Endothelial cell of umbilical vein (primary cell): ENCODE data around the gene TMEM253. TPM values are rescaled to one million over a fixed set of nuclear protein-coding genes. Genes with fewer than 3 reads are reported as not detected.

ENCODE experiments used
- BruUV-seq: library from RNA; stranded (reverse); fragments of 400-500 nt; replicated peaks from 2 replicates; lab custom pipeline; 2021; lab: Mats Ljungman, UMichigan
- CTCF ChIA-PET: fragments of 300-600, 350-600 bp; sonication (Branson Sonifier 250); formaldehyde crosslinking; loops from one replicate; lab custom pipeline; 2021; ENCODE audit warnings: antibody characterized with exemption, inconsistent platforms; lab: Charles Lee
- POLR2A ChIA-PET: fragments of 300-600, 350-600 bp; sonication (Branson Sonifier 250); formaldehyde crosslinking; loops from one replicate; lab custom pipeline; 2021; ENCODE audit warnings: antibody characterized with exemption, inconsistent platforms; lab: Charles Lee
- DNase-seq: peaks from one replicate; pipeline ENCODE4 v3.0.0-alpha.2; 2011; ENCODE audit warnings: low read depth, low spot score
- FAIRE-seq: peaks from 2 replicates; lab custom pipeline; 2011; peaks lifted over from hg19 to GRCh38; lab: Jason Lieb, UNC
- H2AFZ ChIP-seq: 2 replicates; pipeline ENCODE4 v1.6.0; 2012; ENCODE audit warnings: low read depth, low read length, control low read depth, inconsistent platforms
- H3K27ac ChIP-seq: 2 replicates; pipeline ENCODE4 v1.5.1; 2011; ENCODE audit warnings: low read depth, mild to moderate bottlenecking, control low read depth, low read length, moderate library complexity; ENCODE audit not compliant: insufficient read depth
- H3K27me3 ChIP-seq, 2 experiments: 2 replicates each; pipeline versions ENCODE4 v1.6.0 to v1.6.1; 2011; ENCODE audit warnings: low read length in 2 of 2, mixed read lengths in 1 of 2; ENCODE audit not compliant: control insufficient read depth in 2 of 2, insufficient read depth in 2 of 2
- H3K36me3 ChIP-seq, 2 experiments: 2 replicates in 1 of 2; 3 replicates in 1 of 2; pipeline ENCODE4 v1.5.1; 2011; ENCODE audit warnings: low read length in 2 of 2, mild to moderate bottlenecking in 1 of 2, moderate library complexity in 1 of 2; ENCODE audit not compliant: control insufficient read depth in 2 of 2, insufficient read depth in 2 of 2; ENCODE audit errors: extremely low read depth in 1 of 2
- H3K4me1 ChIP-seq: 3 replicates; pipeline ENCODE4 v1.5.1; 2011; ENCODE audit warnings: mild to moderate bottlenecking, low read length; ENCODE audit not compliant: control insufficient read depth, insufficient read depth; ENCODE audit errors: extremely low read depth
- H3K4me2 ChIP-seq: 2 replicates; pipeline ENCODE4 v1.6.1; 2011; ENCODE audit warnings: low read length, control low read depth, mixed read lengths; ENCODE audit not compliant: insufficient read depth
- H3K4me3 ChIP-seq, 3 experiments: fragments of 200-600 bp in 1 of 3; sonication (generic), shearing (Covaris generic) in 1 of 3; replicated peaks in 1 of 3; 2 replicates each; pipeline ENCODE4 v1.5.1; 2011 to 2016; ENCODE audit warnings: control low read depth in 3 of 3, low read length in 3 of 3, mild to moderate bottlenecking in 2 of 3, inconsistent platforms in 1 of 3, low read depth in 1 of 3, moderate library complexity in 1 of 3; ENCODE audit not compliant: insufficient read depth in 1 of 3
- H3K79me2 ChIP-seq: 2 replicates; pipeline ENCODE4 v1.6.0; 2012; ENCODE audit warnings: low read length, inconsistent platforms; ENCODE audit not compliant: control insufficient read depth, insufficient read depth
- H3K9ac ChIP-seq: replicated peaks from 2 replicates; pipeline ENCODE3; 2011; ENCODE audit warnings: low read length, control low read depth; ENCODE audit not compliant: insufficient read depth; ENCODE audit errors: extremely low read depth
- H3K9me1 ChIP-seq: replicated peaks from 3 replicates; pipeline ENCODE4 v1.6.0; 2011; ENCODE audit warnings: mild to moderate bottlenecking, low read length; ENCODE audit not compliant: control insufficient read depth, insufficient read depth; ENCODE audit errors: extremely low read depth
- H3K9me3 ChIP-seq: replicated peaks from 2 replicates; pipeline ENCODE4 v1.5.1; 2012; ENCODE audit warnings: low read length, inconsistent platforms; ENCODE audit not compliant: control insufficient read depth, insufficient read depth
- H4K20me1 ChIP-seq: replicated peaks from 2 replicates; pipeline ENCODE3; 2011; ENCODE audit warnings: mild to moderate bottlenecking, low read length; ENCODE audit not compliant: control insufficient read depth, insufficient read depth; ENCODE audit errors: extremely low read depth
- EZH2 ChIP-seq: IDR thresholded peaks from 2 replicates; pipeline ENCODE4 v1.6.1; 2012; ENCODE audit warnings: borderline replicate concordance, low read depth, mild to moderate bottlenecking, moderate library complexity, low read length, inconsistent platforms; ENCODE audit not compliant: severe bottlenecking
- FOS ChIP-seq: IDR thresholded peaks from 2 replicates; pipeline ENCODE4 v1.6.1; 2011; ENCODE audit warnings: mild to moderate bottlenecking, low read length, moderate library complexity, borderline replicate concordance; ENCODE audit not compliant: insufficient read depth
- GATA2 ChIP-seq: IDR thresholded peaks from 2 replicates; pipeline ENCODE4 v1.7.0; 2011; ENCODE audit warnings: low read depth, mild to moderate bottlenecking, moderate library complexity, mixed read lengths, low read length; ENCODE audit not compliant: insufficient read length, insufficient read depth
- JUN ChIP-seq: IDR thresholded peaks from 2 replicates; pipeline ENCODE4 v1.6.1; 2011; ENCODE audit warnings: borderline replicate concordance, low read depth; ENCODE audit not compliant: insufficient read length, insufficient read depth
- MYC ChIP-seq: IDR thresholded peaks from one replicate; pipeline ENCODE4 v1.6.1; 2011; ENCODE audit warnings: mild to moderate bottlenecking, low read depth, low read length
- POLR2A ChIP-seq: IDR thresholded peaks from 2 replicates; pipeline ENCODE4 v1.6.1; 2012; ENCODE audit warnings: low read depth, mild to moderate bottlenecking, control low read depth, low read length
- POLR2AphosphoS5 ChIP-seq: IDR thresholded peaks from 2 replicates; pipeline ENCODE4 v1.6.1; 2012; ENCODE audit warnings: low read depth, mild to moderate bottlenecking, control low read depth, low read length, moderate library complexity; ENCODE audit not compliant: insufficient read depth
- dilution Hi-C: fragments of 300-500 bp; cut with MboI; formaldehyde crosslinking; loops from one replicate; pipeline ENCODE4 v1.15.0; 2019; ENCODE audit warnings: low sequenced_read_pairs; ENCODE audit not compliant: extremely low pct_ligation_motif_present
- intact Hi-C: fragments of 100-400 bp; cut with micrococcal nuclease; formaldehyde crosslinking; loops from one replicate; pipeline ENCODE4 v1.10.0; 2022
- polyA plus RNA-seq, 4 experiments: library from polyadenylated mRNA; depleted of rRNA in 3 of 4; stranded (reverse) in 3 of 4; unstranded in 1 of 4; fragments of >200 nt; gene quantifications; 2 replicates each; pipeline versions ENCODE4 v1.2.1 to v1.2.3, GENCODE V29; 2011 to 2012; ENCODE audit warnings: missing spikeins in 1 of 4
- small RNA-seq: library from RNA; depleted of rRNA; stranded (forward); fragments of <200 nt; gene quantifications from one replicate; pipeline ENCODE3, GENCODE V24; 2012; ENCODE audit warnings: low replicate concordance, low read depth; ENCODE audit not compliant: insufficient read depth, insufficient read length
- total RNA-seq: library from RNA; stranded (reverse); gene quantifications from 2 replicates; pipeline ENCODE4 v1.2.3, GENCODE V29; 2021
- TF ChIP-seq, protein P1 (sequence below), 2 donors: IDR thresholded peaks; 1 replicate in 1 of 2; 2 replicates in 1 of 2; pipeline ENCODE4 v1.5.1; 2011; ENCODE audit warnings: low read length in 2 of 2, mild to moderate bottlenecking in 2 of 2, moderate library complexity in 2 of 2, control low read depth in 1 of 2, inconsistent platforms in 1 of 2, low read depth in 1 of 2; ENCODE audit not compliant: insufficient read depth in 1 of 2; ENCODE audit errors: extremely low read depth in 1 of 2
- TF ChIP-seq, protein P2 (sequence below): IDR thresholded peaks from 2 replicates; pipeline ENCODE4 v1.6.1; 2011; ENCODE audit not compliant: insufficient read depth, insufficient read length

TMEM253 gene
- total and polyA plus RNA-seq, 2 donors (not counting 3 experiments of a cell fraction or from before 2014, with no cell fraction given) = 0.25 TPM; not detected in 1

DNA sequence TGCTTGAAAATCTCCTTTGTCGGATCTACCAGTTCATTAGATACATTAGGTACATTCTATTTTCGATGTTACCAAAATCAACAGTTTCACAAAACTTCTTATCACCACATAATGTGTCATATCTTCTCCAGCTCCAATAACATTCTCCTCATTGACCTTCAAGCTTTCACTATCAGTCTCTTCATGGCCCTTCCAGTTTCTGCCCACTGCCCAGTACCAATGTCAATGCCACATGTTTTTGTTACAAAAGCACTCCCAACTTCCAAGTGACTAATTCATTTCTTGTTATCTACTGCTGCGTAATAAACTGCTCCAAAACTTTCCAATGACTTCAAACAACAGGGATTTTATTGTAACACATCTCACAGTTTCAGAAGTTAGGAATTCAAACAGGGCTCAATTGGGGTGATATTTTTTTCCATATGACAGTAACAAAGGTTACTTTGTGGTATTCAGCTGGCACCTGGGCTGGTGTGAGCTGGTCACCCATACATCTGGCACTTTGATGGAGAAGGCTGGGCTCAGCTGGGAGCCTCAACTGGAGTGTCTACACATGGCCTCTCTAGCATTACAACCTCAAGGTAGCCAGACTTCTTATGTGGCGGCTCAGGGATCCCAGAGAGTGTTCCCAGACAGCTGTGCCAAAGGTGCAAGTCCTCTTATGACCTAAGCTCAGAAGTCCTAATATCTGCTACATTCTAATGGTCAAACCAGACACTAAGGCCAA lies 48.9 kb downstream of the TMEM253 start:
- Histone ChIP-seq H3K9me1 (no peaks in the 10 kb centered on the region), H3K4me3 (no peak overlapping the region), H3K9ac (no peak overlapping the region), H3K4me1 (no peaks in the 10 kb centered on the region), H3K9me3 (no peaks in the 10 kb centered on the region), H3K79me2 (no peaks in the 10 kb centered on the region), H3K27me3 (peaks cover 0 to 3% of the 10 kb centered on the region in 2 experiments), H3K4me2 (no peak overlapping the region), H3K36me3 (no peaks in the 10 kb centered on the region), H2AFZ (no peak overlapping the region), H3K27ac (no peak overlapping the region), H4K20me1 (no peaks in the 10 kb centered on the region)
- DNase-seq (no peak), FAIRE-seq (no peak)
- ChIA-PET CTCF (no interaction called here), POLR2A (no interaction called here)
- intact Hi-C loops (no loop called here), dilution Hi-C loops (no loop called here)
- TF ChIP-seq, protein P1, sequence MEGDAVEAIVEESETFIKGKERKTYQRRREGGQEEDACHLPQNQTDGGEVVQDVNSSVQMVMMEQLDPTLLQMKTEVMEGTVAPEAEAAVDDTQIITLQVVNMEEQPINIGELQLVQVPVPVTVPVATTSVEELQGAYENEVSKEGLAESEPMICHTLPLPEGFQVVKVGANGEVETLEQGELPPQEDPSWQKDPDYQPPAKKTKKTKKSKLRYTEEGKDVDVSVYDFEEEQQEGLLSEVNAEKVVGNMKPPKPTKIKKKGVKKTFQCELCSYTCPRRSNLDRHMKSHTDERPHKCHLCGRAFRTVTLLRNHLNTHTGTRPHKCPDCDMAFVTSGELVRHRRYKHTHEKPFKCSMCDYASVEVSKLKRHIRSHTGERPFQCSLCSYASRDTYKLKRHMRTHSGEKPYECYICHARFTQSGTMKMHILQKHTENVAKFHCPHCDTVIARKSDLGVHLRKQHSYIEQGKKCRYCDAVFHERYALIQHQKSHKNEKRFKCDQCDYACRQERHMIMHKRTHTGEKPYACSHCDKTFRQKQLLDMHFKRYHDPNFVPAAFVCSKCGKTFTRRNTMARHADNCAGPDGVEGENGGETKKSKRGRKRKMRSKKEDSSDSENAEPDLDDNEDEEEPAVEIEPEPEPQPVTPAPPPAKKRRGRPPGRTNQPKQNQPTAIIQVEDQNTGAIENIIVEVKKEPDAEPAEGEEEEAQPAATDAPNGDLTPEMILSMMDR (IDR thresholded peaks at IDR 0.05; ENCODE audit: extremely low read depth in 1 of 2, insufficient read depth in 1 of 2, low read depth in 1 of 2, low read length in 2 of 2) = no peak
- TF ChIP-seq, protein P2, sequence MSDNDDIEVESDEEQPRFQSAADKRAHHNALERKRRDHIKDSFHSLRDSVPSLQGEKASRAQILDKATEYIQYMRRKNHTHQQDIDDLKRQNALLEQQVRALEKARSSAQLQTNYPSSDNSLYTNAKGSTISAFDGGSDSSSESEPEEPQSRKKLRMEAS = no peak
- TF ChIP-seq GATA2 (no peak), POLR2A (no peak), FOS (no peak), EZH2 (no peak), JUN (no peak), MYC (no peak), POLR2AphosphoS5 (no peak)
- no TSS peak for BruUV-seq

Small RNA genes within 50 kb of the gene (small RNA-seq; reads per million reads assigned to genes)
- gene RNU6-252P = not detected

Other genes with a start within 250 kb of the TMEM253 start
- not detected in 2 replicates for gene RNASE3, start 209.7 kb upstream of the TMEM253 start, total RNA-seq
- gene RNASE3, start 209.7 kb upstream of the TMEM253 start, polyA plus RNA-seq = not detected in 2 replicates
- gene RNASE2, start 145.6 kb upstream of the TMEM253 start, total RNA-seq = not detected in 2 replicates
- not detected in 2 replicates for gene RNASE2, start 145.6 kb upstream of the TMEM253 start, polyA plus RNA-seq
- 50.2 and 60.6 TPM in 2 replicates for gene METTL17, start 111.1 kb upstream of the TMEM253 start, total RNA-seq
- gene METTL17, start 111.1 kb upstream of the TMEM253 start, polyA plus RNA-seq = 81.5 and 90.6 TPM in 2 replicates
- gene SLC39A2, start 101.8 kb upstream of the TMEM253 start, total RNA-seq = not detected in 2 replicates
- gene SLC39A2, start 101.8 kb upstream of the TMEM253 start, polyA plus RNA-seq = 0.06 TPM in 1 of 2 replicates, not detected in the other
- gene NDRG2, start 76.0 kb upstream of the TMEM253 start, total RNA-seq = not detected in 2 replicates
- gene NDRG2, start 76.0 kb upstream of the TMEM253 start, polyA plus RNA-seq = 0.37 and 0.54 TPM in 2 replicates
- gene TPPP2, start 70.8 kb upstream of the TMEM253 start, total RNA-seq = not detected in 2 replicates
- gene TPPP2, start 70.8 kb upstream of the TMEM253 start, polyA plus RNA-seq = not detected in 2 replicates
- gene RNASE13, start 66.3 kb upstream of the TMEM253 start, total RNA-seq = not detected in 2 replicates
- gene RNASE13, start 66.3 kb upstream of the TMEM253 start, polyA plus RNA-seq = not detected in 2 replicates
- gene RNASE7, start 58.7 kb upstream of the TMEM253 start, total RNA-seq = not detected in 2 replicates
- not detected in 2 replicates for gene RNASE7, start 58.7 kb upstream of the TMEM253 start, polyA plus RNA-seq
- gene RNASE8, start 43.2 kb upstream of the TMEM253 start, total RNA-seq = not detected in 2 replicates
- gene RNASE8, start 43.2 kb upstream of the TMEM253 start, polyA plus RNA-seq = not detected in 2 replicates
- gene ARHGEF40, start 30.8 kb upstream of the TMEM253 start, total RNA-seq = 1.9 and 2.6 TPM in 2 replicates
- gene ARHGEF40, start 30.8 kb upstream of the TMEM253 start, polyA plus RNA-seq = 19.9 and 30.4 TPM in 2 replicates
- 12.8 and 15.2 TPM in 2 replicates for gene ZNF219, start 2.4 kb upstream of the TMEM253 start, total RNA-seq
- gene ZNF219, start 2.4 kb upstream of the TMEM253 start, polyA plus RNA-seq = 13.2 and 21.2 TPM in 2 replicates
- gene OR5AU1, start 55.0 kb downstream of the TMEM253 start, total RNA-seq = not detected in 2 replicates
- not detected in 2 replicates for gene OR5AU1, start 55.0 kb downstream of the TMEM253 start, polyA plus RNA-seq
- 611 and 674 TPM in 2 replicates for gene HNRNPC, start 168.4 kb downstream of the TMEM253 start, total RNA-seq
- 309 and 531 TPM in 2 replicates for gene HNRNPC, start 168.4 kb downstream of the TMEM253 start, polyA plus RNA-seq
- gene RPGRIP1, start 179.0 kb downstream of the TMEM253 start, total RNA-seq = not detected in 2 replicates
- gene RPGRIP1, start 179.0 kb downstream of the TMEM253 start, polyA plus RNA-seq = not detected in 2 replicates